Upper lobe of right lung (tissue), 1 donor: ENCODE measurements around the gene MYH7B. TPM values are rescaled to one million over a fixed set of nuclear protein-coding genes. Genes with fewer than 3 reads are reported as not detected.

ENCODE experiments used
- ATAC-seq: fragments of 200-7000 bp; cut with Tn5 transposase; one replicate; pipeline ENCODE4 v1.9.1; 2020; ENCODE audit warnings: mild to moderate bottlenecking, moderate library complexity
- DNase-seq: peaks from one replicate; pipeline ENCODE4 v3.0.0-alpha.2; 2020
- H3K27ac ChIP-seq: fragments of 200-600 bp; one replicate; pipeline ENCODE4 v1.8.0; 2022
- H3K27me3 ChIP-seq: fragments of 200-600 bp; one replicate; pipeline ENCODE4 v1.8.0; 2022; ENCODE audit warnings: mild to moderate bottlenecking
- H3K36me3 ChIP-seq: fragments of 200-600 bp; one replicate; pipeline ENCODE4 v1.8.0; 2022
- H3K4me1 ChIP-seq: fragments of 200-600 bp; one replicate; pipeline ENCODE4 v1.8.0; 2022
- H3K4me3 ChIP-seq: fragments of 200-600 bp; one replicate; pipeline ENCODE4 v1.8.0; 2022; ENCODE audit warnings: mild to moderate bottlenecking
- H3K9me3 ChIP-seq: fragments of 200-600 bp; one replicate; pipeline ENCODE4 v1.8.0; 2022
- CTCF ChIP-seq: fragments of 200-600 bp; IDR thresholded peaks from one replicate; pipeline ENCODE4 v1.8.0; 2022; ENCODE audit warnings: antibody characterized with exemption
- intact Hi-C: fragments of 100-400 bp; cut with DNase I; formaldehyde crosslinking; loops from one replicate; pipeline ENCODE4 v1.11.0; 2022
- total RNA-seq: library from RNA; stranded (reverse); fragmentation: NEBNext Ultra II Directional; extraction: Animal tissue kit (Norgen Biotek cat#: 25700); gene quantifications from one replicate; pipeline ENCODE4 v1.2.1, GENCODE V29; 2021
- donor health status: DM: no; HTN: yes; CAD: no; lungs with severe emphysema.

The MYH7B gene
- total RNA-seq, 1 donor from 2014 or later = 1.8 TPM

DNA sequence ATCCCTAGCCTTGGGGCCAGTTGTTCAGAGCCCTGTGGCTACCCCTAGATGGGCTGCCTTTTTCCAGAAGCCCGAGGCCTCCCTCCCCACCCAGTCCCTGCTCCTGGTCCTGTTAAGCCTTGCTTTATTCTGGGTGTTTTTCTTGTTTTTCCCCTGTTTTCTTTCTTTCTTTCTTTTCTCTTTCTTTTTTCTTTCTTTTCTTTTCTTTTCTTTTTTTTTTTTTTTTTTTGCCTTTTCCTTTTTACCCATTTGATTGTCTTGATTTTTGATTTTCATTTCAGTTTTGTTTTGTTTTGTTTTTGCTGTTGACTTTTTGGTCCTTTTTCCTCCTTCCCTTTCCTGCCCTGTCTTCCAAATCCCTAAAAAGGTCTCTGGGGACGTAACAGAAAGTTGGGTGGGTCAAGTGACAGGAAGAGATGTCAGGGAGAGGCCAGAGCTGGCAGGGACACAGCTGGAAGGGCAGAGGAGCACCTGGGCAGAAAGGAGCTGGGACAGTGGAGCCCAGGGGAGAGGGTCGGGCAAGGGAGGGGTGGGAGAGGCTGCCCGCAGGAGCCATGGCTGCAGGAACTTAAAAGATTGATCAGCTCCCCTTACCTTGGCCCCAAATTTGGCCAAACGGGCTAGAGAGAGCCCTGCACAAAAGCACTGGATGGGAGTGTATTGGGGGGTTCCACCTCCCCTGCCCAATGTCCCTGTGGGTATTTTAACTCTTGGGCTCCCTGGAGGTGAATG, 27.6 kb downstream of the MYH7B start:
- intact Hi-C loops = no loop called here
- DNase-seq (no peak), ATAC-seq (no peak)
- no peaks in the 10 kb centered on the region for H3K36me3 ChIP-seq
- H3K27me3 ChIP-seq = peaks cover 20% of the 10 kb centered on the region
- no peaks in the 10 kb centered on the region for H3K9me3 ChIP-seq
- H3K4me1 ChIP-seq = no peaks in the 10 kb centered on the region
- no peak overlapping the region for H3K4me3 ChIP-seq
- TF ChIP-seq CTCF = no peak
- no peak overlapping the region for H3K27ac ChIP-seq

DNA sequence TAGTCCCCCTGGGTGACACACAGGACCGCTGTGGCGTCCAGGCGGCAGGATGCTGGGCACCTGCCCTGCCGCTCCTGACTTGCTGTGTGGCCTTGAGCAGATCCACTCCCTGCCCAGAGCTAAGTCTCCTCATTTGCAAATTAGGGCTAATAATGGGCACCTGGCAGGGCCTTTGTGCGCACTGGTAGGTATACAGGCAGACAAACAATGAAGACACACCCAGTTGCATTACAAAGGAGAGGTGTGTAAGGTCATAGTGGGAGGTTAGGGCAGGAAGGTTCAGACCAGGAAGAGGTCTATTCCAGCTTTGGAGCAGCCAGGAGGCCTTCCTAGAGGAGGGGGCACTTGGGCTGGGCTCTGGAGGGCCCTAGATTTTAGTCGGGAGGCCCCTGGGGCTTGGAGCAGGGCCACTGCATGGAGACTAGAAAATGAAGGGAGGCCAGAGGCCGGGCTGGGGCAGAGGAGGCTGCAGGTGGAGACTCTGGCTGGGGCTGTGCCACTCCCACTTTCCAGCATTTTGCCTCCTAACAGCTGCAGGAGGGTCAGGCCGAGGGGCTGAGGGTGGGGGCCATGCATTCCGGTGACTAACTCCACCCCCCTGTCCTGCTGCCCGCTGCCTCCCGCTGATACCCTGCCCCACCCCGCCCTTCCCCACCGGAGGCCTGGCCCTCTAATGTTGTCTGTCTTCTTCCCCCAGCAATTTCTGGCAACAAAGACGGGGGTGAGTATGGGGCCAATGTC, 28.5 kb downstream of the MYH7B start:
- ATAC-seq (no peak), DNase-seq (no peak)
- Histone ChIP-seq H3K27ac (no peak overlapping the region), H3K9me3 (no peaks in the 10 kb centered on the region), H3K4me3 (no peak overlapping the region), H3K36me3 (no peaks in the 10 kb centered on the region), H3K27me3 (peaks cover 20% of the 10 kb centered on the region), H3K4me1 (no peaks in the 10 kb centered on the region)
- intact Hi-C loops = no loop called here
- no peak for TF ChIP-seq CTCF

DNA sequence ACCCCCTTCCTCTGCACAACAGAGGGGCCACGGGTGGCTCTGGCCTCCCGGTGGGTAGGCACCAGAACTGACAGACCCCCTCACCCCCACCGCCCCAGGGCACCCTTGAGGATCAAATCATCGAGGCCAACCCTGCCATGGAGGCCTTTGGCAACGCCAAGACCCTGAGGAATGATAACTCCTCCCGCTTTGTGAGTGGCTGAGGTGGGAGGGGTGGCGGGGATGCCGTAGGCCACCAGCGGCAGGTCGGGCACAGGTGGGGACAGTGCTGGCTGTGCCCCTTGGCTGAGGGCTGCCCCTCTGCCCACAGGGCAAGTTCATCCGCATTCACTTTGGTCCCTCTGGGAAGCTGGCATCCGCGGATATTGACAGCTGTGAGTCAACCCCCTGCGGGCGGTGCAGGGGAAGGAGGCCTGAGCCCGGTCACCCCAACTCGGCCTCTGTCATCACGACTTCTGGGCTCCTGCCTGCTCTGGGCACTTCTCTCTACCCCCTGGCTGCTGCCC, 29.1 kb downstream of the MYH7B start:
- Histone ChIP-seq H3K4me1 (no peaks in the 10 kb centered on the region), H3K9me3 (no peaks in the 10 kb centered on the region), H3K27me3 (peaks cover 20% of the 10 kb centered on the region), H3K36me3 (no peaks in the 10 kb centered on the region), H3K4me3 (no peak overlapping the region), H3K27ac (no peak overlapping the region)
- no peak for TF ChIP-seq CTCF
- intact Hi-C loops = no loop called here
- ATAC-seq (no peak), DNase-seq (no peak)

DNA sequence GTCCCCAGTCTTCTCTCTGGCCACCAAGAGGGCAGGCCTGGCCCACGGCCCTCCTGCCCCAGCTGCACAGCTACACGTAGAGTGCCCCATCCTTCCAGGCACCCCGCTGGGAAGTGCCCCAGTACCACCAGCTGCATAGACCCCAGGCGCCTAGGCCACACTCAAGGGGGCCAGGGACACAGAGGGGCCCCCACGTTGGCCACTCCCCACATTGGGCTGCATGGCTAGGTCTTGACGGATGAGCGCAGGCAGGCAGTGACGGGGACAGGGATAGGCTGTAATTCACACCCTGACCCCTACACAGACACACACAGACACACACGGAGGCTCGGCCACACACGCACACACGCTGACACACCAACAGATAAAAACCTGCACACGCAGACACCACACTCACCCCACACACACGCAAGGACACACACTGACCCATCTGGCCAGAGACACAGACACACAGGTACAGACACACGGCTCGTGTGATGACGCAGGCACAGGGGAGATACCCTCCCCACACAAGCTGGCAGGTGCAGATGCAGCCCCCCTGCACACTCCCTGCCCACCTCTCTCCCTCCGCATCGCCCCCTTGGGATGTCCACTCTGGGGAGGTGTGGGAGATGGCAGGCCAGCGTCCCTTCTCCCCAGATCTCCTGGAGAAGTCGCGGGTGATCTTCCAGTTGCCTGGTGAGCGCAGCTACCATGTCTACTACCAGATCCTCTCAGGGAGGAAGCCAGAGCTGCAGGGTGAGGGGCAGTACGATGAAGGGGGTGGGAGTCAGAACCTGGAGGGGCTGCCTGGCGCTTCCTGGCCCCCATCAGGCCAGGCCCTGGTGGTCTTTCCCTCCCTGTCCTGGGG, 30.0 kb downstream of the MYH7B start:
- ATAC-seq (no peak), DNase-seq (no peak)
- intact Hi-C loops = no loop called here
- no peak for TF ChIP-seq CTCF
- Histone ChIP-seq H3K27me3 (peaks cover 20% of the 10 kb centered on the region), H3K9me3 (no peaks in the 10 kb centered on the region), H3K4me1 (no peaks in the 10 kb centered on the region), H3K36me3 (no peaks in the 10 kb centered on the region), H3K27ac (no peak overlapping the region), H3K4me3 (no peak overlapping the region)
